GM18507 (cell line): ENCODE results near the gene WNT5A.
A peak's percentile ranks its signal among the peaks of the same experiment; 100 is the strongest.

Experiments used
- DNase-seq: peaks from one replicate; pipeline ENCODE4 v3.0.0; 2011; ENCODE audit warnings: low read depth; ENCODE audit not compliant: insufficient read length; ENCODE audit errors: extremely low spot score
- FAIRE-seq: peaks from 2 replicates; lab custom pipeline; 2011; peaks lifted over from hg19 to GRCh38; lab: Jason Lieb, UNC

WNT5A gene

DNA sequence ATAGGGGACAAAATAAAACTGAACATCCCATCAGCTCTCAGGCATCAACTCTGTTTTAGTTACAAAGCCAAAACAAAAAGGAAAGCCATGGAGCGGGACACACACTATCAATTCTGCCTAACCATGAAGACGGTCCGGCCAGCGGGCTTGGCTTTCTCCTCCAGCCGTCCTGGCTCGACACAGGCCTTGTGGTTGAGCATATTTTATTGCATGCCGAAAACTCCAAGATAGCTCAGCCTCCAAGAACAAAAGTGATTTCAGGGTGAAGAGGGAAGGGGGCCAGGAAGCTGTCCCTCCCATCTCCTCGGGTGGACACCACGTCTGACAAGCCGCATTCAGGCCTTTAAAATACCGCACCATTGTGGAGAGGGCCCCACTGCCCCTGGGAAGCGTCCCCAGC lies 31.2 kb downstream of the WNT5A start:
- FAIRE-seq, result no peak
- DNase-seq, result no peak

GRCh38 chr3:55454611-55455010 lies 32.5 kb downstream of the WNT5A start:
- FAIRE-seq (no peak), DNase-seq (no peak)

DNA sequence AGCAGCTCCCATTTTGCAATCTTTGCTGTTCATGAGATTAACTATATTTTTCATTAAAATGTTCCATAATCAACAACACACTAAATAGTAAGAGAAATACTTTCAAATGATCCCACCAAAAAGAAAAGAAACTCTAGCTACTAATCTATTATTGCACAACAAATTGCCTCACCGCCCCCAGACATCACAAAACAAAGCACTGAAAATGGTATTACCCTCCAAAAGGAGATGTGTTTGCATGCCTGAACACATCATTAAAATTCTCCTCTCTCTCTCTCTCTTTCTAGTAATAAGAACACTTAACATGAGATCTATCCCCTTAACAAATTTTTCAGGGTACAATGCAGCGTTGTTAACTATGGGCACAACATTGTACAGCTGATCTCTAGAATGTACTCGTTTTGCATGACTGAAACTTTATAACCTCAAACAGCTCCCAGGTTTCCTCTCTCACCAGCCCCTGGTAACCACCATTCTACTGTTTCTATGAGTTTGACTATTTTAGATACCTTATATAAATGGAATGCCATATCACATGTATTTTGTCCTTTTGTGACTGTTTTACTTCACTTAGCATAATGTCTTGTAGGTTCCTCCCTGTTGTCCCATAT lies 33.1 kb downstream of the WNT5A start:
- DNase-seq, result no peak
- FAIRE-seq, result no peak

DNA sequence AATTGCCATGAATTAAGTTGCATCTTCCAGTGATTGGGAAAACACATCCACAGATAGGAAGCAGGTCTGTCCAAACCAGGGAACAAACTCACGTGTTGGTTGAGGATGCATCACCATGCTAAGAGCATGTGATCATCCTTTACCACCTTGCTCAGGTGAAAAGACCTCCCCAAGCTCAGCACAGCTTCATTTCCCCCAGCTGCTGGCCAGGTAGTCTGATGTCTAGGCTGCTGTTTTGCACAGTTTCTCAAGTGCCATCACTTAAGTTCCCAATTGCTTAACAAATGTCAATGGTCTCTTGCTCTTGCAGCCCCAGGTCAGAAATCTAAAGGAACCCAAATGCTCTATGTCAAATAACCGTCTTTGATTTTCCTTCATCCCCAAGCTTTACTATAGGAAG lies 34.2 kb downstream of the WNT5A start:
- no peak for DNase-seq
- FAIRE-seq, result no peak

DNA sequence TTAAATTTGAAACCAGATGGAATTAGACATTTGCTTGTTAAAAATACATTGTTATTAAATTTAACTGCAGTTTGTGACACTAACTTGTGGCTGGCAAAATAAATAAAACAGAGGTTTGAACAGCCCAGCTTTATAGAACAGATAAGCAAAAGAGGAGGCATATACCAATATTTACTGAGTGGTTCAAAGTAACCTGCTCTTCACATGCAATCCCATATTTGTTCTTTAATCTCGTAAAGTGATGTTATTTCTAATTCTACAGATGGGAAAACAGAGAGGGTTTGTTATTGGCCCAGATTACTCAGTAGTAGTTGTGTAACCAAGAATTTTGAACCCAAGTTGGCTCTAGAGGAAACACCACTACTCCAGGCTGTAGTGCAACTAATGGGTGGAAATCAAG lies 37.6 kb downstream of the WNT5A start:
- no peak for FAIRE-seq
- DNase-seq, result no peak

DNA sequence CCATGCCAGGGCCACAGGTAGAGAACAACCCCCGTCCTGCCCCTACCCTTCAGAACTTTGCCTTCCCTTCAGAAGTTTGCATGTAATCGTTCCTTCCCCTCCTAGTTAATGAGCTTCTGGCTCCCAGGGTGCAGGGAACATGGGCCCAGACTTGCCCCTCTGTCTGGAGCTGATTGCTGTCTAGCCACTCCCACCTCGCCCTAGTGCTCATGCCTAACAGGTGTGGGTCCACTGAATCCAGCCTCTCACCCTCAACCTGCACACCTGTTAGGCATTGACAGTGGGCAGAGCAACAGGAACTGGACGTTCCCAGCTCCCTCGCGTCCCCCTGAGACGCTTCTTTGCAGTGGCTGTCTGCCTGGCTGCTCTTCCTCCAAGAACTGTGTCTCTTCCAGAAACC lies 40.3 kb downstream of the WNT5A start:
- DNase-seq (no peak), FAIRE-seq (no peak)

DNA sequence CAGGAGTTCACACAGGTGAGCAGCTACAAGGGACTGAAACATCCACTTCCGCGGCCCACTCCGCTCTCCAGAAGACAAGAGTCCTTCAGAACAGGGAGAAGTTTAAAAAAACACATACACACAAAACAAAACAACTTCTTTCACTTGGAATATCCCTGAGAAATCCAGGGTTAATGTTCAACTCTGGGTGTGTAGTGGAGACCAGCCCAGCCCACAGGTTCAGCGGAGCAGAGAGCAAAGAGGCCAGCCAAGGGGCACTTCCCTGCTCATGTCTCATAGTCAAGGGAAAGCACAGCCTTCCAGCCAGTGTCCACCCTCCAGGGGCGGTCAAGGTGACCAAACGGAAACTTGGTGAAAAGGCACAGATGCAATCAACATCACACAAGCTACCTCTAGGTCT lies 41.6 kb downstream of the WNT5A start:
- FAIRE-seq, result no peak
- no peak for DNase-seq

DNA sequence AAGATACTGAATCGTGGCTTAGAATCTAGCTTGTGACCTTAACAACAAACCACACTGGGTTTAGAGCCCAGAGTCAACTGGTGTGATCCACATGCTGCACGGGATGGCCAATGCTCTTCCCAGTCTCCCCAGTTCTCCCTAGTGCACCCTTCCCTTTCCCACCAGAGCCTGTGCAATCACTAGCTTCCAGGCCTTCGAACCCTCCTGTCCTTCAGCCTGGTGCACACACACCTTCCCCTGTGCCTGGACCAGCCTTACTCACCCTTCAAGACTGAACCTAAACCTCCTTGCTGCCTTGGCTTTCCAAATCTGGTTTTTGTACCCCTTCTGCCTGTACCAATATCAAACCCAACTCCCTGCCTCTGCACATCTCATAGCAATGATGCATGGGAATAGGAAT lies 43.8 kb downstream of the WNT5A start:
- no peak for DNase-seq
- no peak for FAIRE-seq

- DNase-seq (no peak), FAIRE-seq (no peak)
Measured at GRCh38 chr3:55442861-55443260, 44.2 kb downstream of the WNT5A start.

- FAIRE-seq, result no peak
Measured at GRCh38 chr3:55441499-55441898, 45.6 kb downstream of the WNT5A start.

DNA sequence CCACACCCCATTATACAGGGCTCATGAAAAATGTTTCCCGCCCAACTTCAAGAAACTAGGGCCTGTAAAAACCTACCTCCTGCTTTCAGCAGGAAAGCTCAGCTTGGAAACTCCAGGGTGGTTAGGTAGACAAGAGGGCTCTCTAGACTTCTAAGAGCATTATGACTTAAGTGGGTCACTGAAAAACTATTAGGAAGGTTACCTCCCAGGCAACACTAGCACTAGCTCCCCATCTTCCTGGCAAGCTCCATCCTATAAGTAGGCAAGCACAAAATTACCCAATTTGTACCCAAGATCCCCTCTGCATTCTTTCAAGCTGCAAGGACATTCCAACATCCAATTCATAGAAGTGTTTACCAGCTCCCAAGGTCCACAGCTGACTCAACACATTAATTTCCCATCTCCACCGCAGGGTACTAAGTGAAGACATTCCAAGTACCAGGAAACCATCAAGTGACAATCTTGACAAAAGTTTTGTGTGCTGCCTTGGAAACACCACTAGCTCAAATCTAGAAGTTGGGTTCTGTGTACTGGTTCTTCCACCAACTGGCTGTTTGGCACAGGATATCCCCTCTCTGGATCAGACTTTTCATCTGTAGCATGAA lies 46.9 kb downstream of the WNT5A start:
- DNase-seq, result no peak
- FAIRE-seq, result no peak

More at GRCh38 chr3:55441499-55441898, 45.6 kb downstream of the WNT5A start:
- DNase-seq, result no peak

- DNase-seq, result no peak
- no peak for FAIRE-seq
Measured at GRCh38 chr3:55439657-55440056, 47.4 kb downstream of the WNT5A start.

DNA sequence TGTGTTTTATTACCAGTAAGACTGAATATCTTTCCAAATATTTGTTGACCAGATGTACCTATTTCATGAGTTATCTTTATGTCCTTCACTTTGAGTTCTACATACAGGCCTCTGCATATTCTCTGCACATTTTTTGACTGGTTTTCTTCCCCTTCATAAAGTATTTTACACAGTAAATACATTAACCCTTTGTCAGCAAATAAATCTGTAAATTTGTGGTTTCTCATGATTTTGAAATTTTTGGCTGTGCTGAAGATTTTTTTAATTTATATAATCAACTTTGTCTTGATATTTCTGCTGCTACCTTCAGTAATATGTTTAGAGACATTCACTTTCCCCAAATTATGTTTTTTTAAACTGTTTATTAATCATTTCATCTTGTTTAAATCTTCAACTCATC lies 50.5 kb downstream of the WNT5A start:
- FAIRE-seq (no peak), DNase-seq (no peak)

GRCh38 chr3:55435491-55435890 lies 51.6 kb downstream of the WNT5A start:
- DNase-seq (no peak), FAIRE-seq (no peak)

DNA sequence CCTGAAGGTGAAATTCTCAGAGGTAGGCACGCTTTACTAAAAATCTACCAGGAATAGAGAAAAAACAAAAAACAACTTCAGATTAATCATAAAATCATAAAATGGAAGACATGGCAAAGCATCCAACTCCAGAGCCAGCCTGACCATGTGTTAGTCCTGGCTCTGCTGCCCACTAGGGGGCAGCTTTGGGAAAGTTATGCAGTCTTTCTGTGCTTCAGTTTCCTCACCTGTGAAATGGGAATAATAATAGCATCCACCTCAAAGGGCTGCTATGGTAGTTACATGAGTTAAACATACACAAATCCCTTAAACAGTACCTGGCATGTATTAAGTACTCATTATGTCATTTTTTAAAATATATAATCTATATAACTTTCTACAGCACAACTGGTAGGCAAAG lies 52.3 kb downstream of the WNT5A start:
- peak; percentile 54 for FAIRE-seq
- no peak for DNase-seq

GRCh38 chr3:55431041-55431440 lies 56.1 kb downstream of the WNT5A start:
- no peak for FAIRE-seq
- no peak for DNase-seq

- DNase-seq (no peak), FAIRE-seq (no peak)
Measured at GRCh38 chr3:55427739-55428138, 59.4 kb downstream of the WNT5A start.

DNA sequence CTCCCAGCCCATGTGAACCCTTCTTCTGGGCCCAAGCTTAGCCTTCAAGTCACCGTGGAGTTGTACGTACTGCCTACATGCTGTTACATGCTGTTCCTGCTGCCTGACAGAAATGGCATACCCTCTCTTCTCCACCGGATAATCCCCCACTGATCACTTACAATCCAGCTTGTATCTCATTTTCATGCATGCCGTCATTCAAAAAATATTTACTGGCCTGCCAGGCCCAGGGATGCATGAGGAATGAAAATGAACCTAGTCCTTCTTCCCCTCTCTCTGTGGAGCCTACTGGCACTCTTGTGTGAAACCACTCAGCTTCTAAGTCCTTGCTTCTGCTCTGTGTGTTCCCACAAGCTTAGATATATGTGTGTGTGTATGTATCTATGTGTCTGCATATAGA lies 60.6 kb downstream of the WNT5A start:
- FAIRE-seq (no peak), DNase-seq (no peak)

GRCh38 chr3:55423782-55424181 lies 63.3 kb downstream of the WNT5A start:
- FAIRE-seq (no peak), DNase-seq (no peak)

DNA sequence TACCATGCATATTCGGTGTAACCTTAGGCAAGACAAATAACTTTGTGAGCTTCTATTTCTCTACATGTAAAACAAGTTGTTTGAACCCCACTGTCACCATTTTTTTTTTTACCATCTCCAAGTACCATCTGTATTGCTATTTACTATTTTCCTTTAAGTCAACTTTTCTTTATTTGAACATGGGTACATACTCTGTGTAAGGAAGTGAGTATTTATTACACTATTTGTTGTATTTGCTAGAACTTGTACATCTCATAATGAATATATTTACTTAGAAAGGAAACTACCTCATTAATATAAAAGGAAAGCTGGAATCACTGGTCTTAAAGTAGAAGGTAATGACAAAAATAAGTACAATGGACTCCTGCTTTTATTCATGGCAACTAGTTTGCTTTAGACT lies 69.9 kb downstream of the WNT5A start:
- FAIRE-seq (no peak), DNase-seq (no peak)

DNA sequence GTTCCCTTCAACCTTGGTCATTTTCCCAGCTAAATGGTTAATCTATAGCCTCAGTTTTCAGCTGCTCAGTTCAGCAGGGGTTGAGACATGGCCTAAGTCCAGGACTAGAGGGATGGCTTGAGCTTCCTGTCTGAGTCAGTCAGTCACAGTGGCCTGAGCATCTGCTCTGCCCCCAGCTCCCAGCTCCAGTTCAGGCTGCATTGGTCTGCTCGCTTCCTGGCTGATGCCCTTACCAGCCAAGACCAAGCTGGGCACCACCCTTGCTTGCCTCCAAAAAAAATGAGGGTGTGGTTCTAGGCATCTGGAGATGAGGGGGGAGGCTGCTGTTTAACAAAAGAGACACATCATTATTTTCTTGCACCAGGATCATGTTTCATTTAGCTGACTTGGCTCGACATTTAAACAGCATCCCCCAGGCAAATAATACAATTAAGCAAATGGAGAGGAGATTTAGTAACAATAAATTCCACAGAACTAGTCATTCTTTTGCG lies 70.7 kb downstream of the WNT5A start:
- FAIRE-seq, result no peak
- no peak for DNase-seq
